ENCODE results near the gene PRKG1.
"Not testable (repeated sequence)": the region's sequence is repeated elsewhere in the genome, so short reads cannot be mapped to it uniquely, and the experiment has no call there.

Gene PRKG1

DNA sequence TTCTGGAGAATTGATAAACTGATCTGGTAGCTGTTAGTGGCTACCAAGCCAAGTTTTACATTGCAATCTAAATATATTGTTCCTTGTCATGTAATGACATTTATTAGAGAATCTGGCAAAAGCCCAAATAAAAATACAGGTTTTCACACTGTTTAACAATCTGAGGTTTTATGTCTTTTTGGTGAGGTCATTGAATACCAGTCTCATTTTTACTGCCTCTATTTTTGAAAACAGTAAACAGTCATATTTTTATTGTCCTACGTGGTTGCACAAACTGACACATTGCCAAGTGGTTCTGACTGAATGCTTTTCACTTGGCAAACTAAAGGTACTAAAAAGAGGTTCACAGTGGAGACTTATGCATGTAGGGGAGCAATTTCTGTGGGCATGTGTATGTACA is 157.5 kb downstream of the PRKG1 start:
- no peak for DNase-seq

- no peak for DNase-seq
These were observed 159.2 kb downstream of the PRKG1 start for GRCh38 chr10:51233337-51234100.

DNA sequence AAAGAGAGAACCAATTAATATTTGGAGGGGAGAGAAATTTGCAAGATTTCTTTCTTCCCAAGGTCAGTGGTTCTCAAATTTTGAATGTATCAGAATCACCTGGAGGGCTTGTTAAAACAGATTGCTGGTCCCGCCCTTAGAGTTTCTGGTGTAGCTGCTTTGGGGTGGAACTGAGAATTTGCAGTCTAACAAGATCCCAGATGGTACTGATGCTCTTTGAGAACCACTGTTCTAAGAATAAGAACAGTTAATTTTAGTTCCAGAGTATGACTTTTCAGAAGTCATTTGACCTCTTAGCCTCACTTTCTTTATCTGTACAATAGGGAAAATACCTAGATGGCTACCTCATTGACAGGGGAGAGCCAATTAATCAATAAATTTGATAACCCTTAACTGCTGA is 161.6 kb downstream of the PRKG1 start:
- no peak for DNase-seq

DNA sequence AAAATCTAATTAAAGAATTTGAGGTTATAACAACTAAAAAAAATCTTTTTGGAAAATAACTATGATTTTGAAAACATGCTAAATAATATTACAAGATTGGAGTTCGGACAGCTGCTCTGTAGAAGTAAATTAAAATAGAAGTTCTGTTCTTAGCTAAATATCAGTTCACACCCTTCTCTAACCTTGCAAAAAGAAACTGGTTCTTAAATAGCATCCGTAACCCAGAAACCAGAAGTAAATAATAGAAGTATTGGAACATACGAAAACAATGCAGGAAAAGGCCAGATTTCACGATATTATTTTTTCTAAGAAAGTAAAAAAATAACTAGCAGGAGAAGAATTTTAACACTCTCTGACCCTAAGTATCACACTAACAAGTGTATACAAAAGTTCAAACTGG is 164.7 kb downstream of the PRKG1 start:
- no peak for DNase-seq

DNA sequence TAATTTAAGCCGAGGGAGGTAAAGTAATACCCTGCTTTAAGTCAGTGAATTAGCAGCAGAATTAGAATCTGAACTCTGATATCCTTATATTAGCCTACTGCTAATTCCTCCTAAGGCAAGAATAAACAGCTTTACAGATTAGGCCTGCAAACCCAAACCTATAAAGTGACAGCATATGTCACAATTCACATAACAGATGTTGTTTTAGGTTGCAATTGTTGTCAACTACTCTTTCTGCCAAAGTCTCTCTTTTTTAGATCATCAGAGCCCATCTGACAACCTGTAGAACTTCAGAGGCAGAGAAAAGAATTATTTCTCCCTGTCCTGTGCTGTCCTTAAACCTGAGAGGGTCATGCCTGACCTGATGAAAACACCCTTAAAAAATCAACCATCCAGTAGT is 167.2 kb downstream of the PRKG1 start:
- no peak for DNase-seq

DNA sequence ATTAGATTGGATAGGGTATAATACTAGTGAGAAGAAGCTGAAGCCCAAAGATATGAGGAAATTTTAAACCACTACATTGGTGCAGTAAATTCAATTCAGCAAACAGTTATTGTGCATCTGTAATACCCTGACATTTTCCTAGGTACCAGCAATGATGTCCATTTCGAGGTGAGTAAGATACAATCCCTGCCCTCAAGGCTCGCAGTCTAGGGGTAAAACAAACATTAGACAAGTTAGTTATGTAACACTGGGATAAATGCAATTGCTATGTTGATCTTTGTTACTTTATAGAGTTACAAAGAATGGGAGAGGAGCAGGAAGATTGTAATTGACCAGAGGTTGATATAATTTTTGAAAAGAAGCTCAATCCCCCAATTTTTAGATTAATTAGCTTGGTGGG is 168.1 kb downstream of the PRKG1 start:
- DNase-seq, result no peak

GRCh38 chr10:51244309-51244708 is 170.0 kb downstream of the PRKG1 start:
- DNase-seq, result no peak

- no peak for DNase-seq
These were observed 170.6 kb downstream of the PRKG1 start for GRCh38 chr10:51244748-51245490.

DNA sequence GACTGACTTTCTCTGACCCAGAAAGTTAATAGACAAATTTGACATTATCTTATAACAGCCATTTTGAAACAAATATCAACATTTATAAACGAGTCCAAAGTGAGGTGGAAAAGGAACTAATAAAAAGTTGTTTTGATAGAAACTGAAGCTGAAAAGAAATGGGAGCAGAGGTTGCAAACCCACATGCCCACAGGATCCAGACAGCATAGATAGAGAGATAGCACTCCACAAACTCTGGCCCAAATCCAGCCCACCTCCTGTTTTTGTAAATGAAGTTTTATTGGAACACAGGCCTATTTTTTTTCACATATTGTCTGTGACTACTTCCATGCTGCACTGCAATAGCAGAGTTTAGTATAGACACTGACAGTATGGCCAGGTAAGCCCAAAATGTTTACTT is 171.9 kb downstream of the PRKG1 start:
- no peak for DNase-seq

DNA sequence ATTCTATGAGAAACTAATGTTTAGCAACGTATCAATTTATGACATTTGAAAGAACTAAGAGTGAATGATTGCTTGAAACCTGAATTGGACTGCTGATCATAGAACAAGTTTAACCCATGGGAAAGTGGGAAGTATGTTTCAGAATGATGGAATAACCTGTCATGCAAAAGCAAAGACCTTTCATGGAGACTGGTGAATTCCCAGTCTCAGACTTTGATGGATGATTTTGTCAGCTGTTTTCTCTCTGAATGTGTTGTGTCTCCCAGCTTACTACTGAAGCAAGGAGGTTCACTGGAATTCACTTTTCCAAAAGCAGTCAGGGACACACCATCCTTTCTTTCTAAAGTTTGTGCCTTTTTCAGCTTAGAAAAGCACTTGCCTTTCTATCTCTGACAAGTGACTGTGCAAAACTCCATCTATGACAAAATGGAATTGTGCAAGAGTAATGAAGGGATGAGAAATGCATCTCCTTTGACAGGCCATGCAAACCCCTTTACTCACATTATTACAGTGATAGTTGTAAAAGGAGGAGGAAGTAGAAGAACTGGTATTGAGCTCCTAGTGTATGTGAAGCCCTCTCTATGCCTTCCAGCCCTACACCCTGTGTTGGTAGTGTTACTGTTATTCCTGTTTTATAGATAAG is 176.1 kb downstream of the PRKG1 start:
- DNase-seq, result no peak

GRCh38 chr10:51251110-51251509 is 176.8 kb downstream of the PRKG1 start:
- DNase-seq, result no peak

GRCh38 chr10:51255381-51255780 is 181.1 kb downstream of the PRKG1 start:
- no peak for DNase-seq

DNA sequence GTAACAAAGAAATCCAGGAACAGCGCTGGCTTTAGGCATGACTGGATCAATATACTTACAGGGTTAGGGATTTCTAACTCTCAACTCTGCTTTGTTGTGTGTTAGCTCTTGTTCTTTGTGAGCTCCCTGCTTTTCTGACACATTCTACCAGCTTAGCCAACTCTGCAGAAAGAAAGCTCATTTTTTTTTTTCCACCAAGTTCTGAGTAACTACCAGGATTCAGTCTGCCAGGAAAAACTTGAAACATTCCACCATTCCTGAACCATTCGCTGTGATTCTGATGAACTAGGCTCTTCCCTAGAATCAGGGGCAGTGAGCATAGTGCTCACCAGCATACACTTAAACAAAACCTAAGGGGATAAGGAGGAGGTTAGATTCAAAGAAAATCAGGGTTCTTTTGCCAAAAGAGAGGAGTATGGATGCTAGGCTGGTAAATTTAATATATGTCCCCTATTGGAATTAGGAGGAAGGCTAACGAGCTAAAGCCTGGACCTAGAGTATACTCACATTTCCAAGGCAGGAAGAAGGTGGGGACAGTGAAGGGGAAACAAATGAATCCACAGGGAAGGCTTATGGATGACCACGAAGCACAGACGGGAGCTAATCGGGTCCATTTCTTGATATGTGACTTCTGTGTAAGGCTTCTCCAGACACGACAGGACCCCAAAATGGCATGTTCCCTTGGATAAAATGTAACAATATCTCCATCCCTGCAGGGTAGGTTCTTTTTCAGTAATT is 183.4 kb downstream of the PRKG1 start:
- no peak for DNase-seq

DNA sequence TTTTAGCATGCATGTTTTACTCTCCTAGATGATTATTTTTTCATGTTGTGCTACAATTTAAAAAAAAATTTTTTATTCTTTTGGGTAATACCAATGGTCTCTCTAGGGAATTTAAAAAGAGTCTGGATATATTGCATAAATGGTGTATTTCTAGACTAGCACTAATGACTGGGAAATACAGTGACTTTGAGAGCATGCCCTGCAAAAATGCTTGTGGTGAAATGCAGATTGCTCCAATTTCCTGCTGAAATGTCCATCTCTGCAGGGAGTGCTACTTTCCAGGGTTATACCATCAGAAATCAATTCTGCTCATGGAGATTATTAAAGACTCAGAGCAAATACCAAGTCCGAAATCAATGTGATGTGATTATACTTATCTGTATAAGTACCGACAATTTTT is 186.1 kb downstream of the PRKG1 start:
- DNase-seq, result no peak

GRCh38 chr10:51266496-51266895 is 192.2 kb downstream of the PRKG1 start:
- no peak for DNase-seq

DNA sequence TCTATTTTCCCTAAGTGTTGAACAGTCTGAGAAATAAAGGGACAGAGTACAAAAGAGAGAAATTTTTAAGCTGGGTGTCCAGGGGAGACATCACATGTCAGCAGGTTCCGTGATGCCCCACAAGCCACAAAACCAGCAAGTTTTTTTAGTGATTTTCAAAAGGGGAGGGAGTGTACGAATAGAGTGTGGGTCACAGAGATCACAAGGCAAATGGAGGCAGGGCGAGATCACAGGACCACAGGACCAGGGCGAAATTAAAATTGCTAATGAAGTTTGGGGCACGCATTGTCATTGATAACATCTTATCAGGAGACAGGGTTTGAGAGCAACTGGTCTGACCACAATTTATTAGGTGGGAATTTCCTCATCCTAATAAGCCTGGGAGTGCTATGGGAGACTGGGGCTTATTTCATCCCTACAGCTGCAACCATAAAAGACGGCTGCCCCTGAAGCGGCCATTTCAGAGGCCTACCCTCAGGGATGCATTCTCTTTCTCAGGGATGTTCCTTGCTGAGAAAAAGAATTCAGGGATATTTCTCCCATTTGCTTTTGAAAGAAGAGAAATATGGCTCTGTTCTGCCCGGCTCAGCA is 193.8 kb downstream of the PRKG1 start:
- DNase-seq, result not testable (repeated sequence)

GRCh38 chr10:51269821-51270220 is 195.5 kb downstream of the PRKG1 start:
- DNase-seq, result no peak

DNA sequence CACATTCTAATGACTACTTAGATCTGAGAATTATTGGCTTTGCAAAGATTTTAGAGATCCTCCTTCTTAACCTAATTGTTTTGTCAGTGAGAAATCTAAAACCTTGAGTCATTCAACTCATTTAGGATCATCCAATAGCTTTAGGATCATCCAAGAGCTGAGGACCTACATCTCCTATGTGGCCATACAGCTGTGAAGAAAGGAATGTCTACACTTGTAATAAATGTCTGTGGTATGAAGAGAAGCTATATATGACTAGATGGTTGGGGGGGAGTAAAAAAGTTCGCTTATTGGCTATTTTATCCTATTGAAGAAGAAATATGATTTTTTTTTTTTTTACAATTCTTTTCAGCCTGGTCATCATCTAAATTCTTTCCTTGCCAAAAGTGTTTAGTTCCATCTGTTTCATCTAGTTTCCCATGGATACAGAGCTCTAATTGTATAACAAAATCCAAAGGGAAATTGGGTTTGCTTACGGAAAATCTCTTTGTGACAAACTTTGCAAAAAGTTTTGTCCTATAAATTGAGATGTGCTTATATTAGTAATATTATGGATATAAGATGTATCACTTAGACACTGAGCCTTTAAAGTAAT is 196.7 kb downstream of the PRKG1 start:
- no peak for DNase-seq

DNA sequence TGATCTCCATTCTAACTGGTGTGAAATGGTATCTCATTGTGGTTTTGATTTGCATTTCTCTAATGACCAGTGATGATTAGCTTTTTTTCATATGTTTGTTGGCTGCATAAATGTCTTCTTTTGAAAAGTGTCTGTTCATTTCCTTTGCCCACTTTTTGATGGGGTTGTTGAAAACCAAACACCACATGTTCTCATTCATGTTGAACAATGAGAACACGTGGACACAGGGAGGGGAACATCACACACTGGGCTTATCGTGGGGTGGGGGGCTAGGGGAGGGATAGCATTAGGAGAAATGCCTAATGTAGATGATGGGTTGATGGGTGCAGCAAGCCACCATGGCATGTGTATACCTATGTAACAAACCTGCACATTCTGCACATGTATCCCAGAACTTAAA is 197.8 kb downstream of the PRKG1 start:
- DNase-seq, result not testable (repeated sequence)

GRCh38 chr10:51272555-51272954 is 198.3 kb downstream of the PRKG1 start:
- no peak for DNase-seq

DNA sequence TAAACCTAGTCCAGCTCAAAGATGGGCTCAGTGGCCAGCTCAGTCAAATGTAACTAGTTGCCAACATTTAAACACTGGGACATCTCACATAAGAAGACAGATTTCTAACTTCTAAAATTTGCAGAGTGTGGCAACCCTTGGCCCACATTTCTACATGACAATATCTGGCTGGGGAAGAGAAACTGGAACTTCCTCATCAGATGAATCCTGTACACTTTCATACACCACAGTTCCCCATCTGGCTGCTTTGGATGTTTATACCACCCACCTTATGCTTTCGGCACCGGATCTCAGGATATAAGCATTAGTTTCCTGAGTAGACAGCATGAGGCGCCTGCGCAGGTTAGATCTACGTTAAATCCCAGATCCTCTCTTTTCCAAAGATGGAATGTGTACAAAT is 199.3 kb downstream of the PRKG1 start:
- DNase-seq, result no peak

DNA sequence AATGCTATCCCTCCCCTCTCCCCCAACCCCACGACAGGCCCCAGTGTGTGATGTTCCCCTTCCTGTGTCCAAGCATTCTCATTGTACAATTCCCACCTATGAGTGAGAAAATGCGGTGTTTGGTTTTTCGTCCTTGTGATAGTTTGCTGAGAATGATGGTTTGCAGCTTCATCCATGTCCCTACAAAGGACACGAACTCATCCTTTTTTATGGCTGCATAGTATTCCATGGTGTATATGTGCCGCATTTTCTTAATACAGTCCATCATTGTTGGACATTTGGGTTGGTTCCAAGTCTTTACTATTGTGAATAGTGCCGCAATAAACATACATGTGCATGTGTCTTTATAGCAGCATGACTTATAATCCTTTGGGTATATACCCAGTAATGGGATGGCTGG is 201.8 kb downstream of the PRKG1 start:
- DNase-seq, result not testable (repeated sequence)

- not testable (repeated sequence) for DNase-seq
These were observed 207.1 kb downstream of the PRKG1 start for GRCh38 chr10:51281387-51281786.

Measured in NCI-H2171 (cell line).